Measurements from ENCODE around the gene RET.

Gene RET

DNA sequence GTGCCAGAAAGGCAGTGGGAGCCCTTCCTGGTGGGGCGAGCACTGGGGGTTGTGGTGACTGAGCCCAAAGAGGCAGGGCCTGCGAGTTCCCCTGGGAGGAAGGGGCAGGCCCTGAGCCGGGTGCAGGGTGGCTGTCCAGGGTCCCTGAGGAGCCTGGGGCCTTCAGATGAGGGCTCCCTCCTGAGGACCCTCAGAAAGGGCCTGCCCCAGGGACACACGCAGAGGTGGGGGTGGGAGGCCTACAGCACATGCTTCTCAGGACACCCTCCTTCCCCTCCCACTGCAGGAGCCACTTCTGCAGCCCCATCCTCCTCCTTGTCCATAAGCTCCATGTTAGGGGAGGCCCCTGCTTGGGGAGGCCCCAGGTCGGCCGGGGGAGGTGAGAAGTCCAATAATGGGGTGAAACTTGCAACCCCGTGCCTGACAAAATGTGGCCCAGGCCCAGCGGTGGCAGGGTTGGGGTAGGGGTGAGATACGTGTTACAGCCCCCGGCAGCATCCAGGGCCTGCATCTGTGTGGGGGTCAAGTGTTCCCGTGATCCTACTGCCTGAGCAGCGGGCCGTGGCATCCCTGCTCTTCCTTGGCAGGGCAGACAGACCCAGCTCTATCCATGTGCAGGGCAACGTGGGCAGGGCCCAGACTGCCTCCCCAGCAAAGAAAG, 31.8 kb upstream of the RET start:
- DNase-seq = no peak

- no peak for DNase-seq
Observed at GRCh38 chr10:43045631-43046287, 31.1 kb upstream of the RET start.

DNA sequence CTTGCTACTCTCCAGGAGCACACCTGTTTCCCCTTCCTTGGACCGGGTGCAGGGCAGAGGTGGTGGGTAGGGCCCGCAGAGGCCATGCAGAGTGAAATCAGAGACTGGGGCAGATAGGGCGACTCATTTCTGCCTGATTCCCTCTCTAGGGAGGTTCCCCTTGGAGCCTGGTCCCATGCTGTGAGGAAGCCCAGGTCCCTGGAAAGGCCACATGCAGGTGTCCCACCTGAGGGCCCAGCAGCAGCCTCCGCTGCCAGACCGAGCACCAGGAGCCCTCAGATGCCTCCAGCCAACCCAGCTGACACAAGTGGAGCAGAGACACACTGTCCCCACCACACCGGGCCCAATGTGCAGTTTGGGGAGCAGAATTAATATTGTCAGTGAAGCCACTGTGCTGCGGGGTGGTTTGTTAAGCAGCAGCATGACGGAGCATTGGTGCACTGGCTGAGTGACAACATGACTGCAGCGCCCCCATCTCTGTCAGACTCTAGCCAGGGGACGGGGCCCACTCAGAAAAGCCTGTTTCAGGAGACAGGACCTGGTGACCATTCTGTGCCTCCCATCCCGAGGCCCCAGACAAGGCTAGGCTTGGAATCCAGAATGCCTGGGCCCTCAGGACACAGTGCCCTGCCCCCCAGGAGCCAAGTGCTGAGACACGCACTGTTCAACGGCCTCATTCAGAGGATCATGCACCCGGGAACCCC, 30.4 kb upstream of the RET start:
- no peak for DNase-seq

DNA sequence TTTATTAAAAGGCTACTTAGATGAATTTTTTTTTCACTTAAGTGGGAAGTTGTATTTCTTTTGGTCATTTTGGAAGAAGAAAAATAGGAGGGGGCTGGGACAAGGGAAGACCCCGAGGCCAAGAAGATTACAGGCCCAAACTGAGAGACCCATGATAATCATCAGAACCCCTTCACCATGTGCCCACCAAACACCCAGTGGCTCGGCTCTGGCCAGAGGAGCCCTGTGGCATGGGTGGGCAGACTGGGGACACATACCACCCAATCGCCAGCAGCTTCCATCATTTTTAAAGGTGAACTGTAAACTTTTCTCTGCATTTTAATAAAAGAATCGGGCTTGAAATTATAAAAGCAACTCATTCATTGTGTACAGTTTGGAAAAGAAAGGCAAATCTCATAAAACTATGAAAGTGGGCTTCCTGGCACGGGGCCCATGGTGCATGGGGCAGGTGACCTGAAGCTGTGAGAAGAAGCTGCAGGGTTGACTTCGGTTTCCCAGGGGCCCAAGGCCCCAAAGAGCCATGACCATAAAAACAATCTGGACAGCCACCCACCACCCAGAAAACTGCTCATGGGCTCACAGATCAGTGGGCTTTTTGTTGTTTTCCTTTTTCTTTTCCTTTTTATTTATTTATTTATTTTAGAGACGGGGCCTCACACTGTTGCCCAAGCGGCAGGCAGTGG, 29.4 kb upstream of the RET start:
- DNase-seq = no peak

- DNase-seq = no peak
Observed at GRCh38 chr10:43048301-43049051, 28.4 kb upstream of the RET start.

DNA sequence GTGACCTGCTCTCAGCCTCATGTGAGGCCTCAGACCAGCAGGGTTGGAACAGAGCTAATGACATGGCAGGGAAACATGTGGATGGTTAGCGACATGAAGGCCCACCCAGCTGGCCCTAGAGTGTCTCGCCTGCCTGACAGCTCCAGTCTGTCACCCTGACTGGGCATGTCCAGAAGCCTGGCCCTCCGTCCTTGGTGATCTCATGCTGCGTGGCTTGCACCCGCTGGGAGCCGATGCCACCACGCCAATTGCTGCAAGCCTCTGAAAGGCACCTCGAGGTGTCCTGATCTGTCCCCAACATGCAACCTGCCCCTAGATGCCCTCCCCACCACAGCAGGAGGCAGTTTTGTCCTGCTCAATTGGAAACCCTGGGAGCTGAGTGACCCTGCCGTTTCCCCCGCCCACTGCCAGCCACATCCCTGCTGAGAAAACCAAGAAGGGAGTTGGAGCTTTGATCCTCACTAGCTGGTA, 27.8 kb upstream of the RET start:
- no peak for DNase-seq

DNA sequence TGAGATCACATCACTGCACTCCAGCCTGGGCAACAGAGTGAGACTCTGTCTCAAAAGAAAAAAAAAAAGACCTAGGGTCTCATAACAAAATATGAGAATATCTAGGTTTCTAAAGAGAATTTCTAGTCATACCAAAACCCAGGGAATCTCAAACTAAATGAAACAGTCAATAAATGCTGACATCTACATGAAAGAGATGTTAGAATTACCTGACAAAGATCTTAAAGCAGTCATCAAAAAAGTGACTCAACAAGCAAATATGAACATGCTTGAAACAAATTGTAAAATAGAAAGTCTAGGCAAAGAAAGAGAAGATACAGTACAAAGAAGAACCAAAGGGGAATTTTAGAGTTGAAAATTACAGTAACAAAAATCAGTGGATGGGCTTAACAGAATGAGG, 26.9 kb upstream of the RET start:
- no peak for DNase-seq

DNA sequence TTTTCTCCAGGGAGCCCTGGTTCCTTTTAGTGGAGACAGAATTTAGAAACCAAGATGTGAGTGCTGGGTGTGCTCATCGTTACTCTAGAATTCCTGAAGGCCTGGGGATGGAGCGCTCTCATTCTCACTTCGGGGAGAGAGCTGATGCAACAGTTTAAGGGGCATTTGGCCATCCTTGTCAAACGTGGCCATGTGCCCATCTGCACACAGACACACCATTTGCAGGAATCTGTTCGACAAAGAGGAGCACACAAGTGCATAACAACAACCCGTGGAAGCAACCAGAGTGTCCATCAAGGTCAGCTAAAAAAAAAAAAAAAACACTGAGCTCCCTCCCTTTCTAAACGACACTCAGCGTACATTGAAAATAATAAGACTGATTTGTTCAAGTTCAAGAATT, 23.0 kb upstream of the RET start:
- no peak for DNase-seq

DNA sequence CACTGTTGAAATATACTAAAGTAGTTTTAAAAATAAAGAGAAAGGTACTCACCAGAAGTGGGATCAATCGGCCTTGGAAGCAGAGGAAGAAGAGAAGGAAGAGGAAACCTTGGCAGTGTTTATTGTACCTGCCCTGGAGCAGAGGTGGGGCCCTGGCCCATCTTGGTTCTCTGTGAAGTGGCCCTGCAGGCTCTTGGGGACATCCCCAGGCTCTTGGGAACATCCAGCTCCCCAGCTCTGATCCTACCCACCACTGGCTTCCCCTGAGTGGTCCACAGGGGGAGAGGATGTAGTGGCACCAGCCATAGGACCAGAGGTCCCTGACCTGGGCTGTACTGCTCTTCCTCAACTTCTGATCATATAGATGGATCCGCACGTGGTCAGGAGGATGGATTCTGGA, 22.3 kb upstream of the RET start:
- DNase-seq = no peak

DNA sequence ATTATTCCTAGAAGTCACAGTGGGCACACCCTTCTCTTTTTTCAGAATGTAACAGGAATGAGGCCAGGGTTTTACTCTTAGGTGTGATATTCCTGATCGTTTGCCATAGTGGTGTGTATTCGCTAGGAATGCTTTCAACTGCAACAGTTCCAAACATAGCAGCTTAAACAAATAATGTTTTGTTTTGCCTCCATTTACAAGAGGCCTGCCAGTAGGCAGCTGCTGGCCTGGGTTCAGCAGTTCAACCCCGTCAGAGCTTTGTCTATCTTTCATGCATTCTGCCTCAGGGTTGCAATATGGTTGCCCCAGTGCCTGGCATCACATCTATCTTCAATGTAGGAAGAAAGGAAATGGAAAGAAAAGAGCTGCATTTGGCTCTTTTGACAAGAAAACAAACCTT, 21.7 kb upstream of the RET start:
- no peak for DNase-seq

DNA sequence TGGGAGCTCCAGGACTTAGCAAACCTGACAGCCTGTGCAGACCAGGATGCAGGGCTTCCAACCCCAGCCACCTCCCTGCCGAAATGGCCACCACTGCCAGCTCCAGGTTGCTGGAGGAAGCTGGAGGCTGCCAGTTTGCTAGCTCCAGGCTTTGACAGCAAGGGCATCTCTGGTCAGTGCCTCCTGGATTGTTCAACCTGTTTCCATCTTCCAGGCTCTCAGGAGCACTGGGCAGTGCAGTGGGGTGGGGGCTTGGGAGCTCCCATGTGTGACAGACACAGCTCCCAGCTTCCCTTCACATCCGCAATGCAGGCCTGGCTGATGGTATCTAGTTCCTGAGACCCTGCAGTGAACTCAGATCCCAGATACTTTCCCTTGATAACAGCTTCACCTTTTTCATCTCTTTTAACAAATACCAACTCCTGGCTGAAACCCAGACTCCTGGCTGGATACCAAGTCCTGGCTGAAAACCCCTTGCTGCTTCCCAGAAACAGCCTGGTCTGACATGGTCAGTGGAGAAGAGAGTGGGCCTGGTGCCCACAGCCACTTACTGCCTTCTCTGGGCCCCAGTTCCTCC, 20.8 kb upstream of the RET start:
- no peak for DNase-seq

DNA sequence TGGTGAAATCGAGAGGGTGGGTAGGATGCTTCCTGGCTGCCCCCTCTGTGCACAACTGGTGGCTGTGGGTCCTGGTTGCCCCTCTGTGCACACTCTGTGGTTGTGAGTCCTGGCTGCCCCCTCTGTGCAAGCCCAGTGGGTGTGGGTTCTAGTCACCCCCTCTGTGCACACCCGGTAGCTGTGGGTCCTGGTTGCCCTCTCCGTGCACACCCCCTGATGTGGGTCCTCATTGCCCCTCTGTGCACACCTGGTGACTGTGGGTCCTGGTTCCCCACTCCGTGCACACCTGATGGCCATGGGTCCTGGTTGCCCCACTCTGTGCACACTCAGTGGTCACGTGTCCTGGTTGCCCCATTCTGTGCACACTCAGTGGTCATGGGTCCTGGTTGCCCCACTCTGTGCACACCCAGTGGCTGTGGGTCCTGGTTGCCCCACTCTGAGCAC, 20.3 kb upstream of the RET start:
- no peak for DNase-seq

GRCh38 chr10:43057231-43057711, 19.6 kb upstream of the RET start:
- DNase-seq = no peak

DNA sequence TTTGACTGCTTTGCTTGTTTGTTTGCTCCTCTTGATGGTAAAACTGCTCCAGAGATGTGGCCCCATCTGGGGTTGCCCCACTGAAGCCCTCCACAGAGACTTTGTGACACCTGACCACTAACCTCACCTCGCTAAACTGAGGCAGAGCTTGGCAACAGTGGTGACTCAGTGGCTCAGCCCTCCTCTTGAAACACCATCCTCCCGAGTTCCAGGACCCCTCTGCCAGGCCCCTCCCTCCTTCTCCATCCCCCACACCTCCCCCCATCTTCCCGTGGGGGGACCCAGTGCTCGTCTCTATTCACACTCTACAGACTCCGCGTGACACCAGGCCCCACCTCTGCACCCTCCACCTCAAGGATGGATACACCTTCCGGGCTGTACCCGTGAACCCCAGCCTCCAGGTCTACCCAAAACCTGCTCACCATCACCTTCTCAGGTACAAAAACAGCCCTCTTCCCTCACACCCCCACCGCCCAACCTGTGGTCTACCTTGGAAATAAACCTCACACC, 19.0 kb upstream of the RET start:
- DNase-seq = no peak

DNA sequence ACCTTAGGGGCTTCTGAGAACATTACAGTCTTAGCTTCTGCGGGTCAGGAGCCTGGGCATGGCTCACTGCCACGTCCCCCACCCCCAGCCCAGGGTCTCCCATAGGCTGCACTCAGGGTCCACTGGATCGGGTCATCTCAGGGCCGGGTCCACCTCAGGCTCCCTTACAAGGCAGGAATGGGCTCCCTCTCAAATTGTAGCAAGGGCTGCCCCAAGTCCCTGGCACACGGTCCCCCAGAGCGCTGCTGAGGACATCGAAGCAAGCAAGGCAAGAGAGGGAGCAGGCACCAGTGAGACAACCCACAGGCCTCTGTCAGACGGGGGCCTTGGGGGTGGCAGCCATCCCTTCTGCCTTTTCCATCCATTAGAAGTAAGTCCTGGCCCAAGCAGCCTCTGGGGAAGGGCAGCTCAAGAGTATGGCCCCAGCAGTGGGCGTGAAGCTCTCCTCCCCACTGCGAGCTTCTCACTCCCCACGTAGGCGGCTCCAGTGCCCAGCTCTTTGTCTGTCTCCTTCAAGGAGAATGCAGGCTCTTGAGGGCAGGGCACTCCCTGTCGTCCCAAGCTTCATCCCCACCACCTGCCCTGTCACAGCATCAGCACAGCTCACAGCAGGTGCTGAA, 18.0 kb upstream of the RET start:
- no peak for DNase-seq

DNA sequence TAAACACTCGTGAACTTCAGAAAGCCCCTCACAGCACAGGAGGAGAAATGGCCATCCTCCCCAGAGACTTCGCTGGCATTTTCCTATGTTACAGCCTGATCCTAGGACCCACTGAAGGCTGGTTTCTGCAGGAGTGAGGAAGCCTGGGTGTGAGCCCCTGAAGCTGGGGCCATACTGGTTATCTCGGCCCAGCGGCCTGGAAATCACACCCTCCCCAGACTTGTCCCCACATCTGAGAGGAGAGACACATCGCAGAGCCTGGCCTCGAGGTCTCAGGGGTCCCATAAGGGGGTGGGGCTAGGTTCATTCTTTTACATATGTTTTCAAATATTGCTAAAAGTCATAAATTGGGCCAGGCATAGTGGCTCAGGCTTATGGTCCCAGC, 17.5 kb upstream of the RET start:
- no peak for DNase-seq

DNA sequence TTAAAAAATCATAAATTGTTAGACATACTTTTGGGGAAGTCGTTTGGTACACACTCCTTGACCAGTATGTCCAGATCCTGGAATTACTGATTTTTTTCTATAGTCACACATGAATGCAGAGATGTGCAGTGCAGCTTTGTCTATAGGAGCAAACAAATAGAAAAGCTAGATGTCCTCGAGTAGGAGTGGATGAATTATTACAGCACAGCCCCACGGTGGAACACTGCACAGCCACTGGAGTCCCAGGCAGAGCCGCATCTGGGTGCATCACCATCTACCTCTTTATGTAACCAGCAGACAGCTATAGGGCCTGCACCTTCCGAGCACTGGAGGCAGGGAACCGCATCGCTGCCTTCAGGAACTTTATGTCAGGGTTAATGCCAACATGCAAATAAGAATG, 17.0 kb upstream of the RET start:
- no peak for DNase-seq

- DNase-seq = no peak
Observed at GRCh38 chr10:43060291-43060690, 16.6 kb upstream of the RET start.

- DNase-seq = no peak
Observed at GRCh38 chr10:43061331-43061730, 15.5 kb upstream of the RET start.

GRCh38 chr10:43061760-43062159, 15.1 kb upstream of the RET start:
- no peak for DNase-seq

GRCh38 chr10:43062402-43063160, 14.3 kb upstream of the RET start:
- DNase-seq = no peak
